ENCODE results near the gene SAMD14.

Gene SAMD14

DNA sequence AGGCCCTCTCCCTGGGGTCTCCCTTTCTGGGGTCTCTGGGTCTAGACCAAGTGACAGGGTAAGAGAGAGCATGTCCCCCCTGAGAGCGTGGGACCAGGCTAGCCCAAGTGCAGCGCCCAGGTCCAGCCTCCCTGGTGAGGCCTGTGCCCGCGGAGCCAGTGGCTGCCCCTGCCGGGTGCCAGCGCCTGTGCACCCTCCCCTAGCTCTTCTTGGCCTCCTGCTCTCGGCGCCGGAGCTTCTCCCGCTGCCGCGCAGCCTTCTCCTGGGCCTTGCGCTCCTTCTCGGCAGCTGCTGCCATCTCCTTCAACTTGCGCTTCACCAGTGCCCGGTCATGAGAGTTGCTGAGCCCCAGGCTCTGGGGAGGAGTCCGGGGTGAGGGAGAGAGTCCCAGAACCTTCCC is 17.3 kb downstream of the SAMD14 start:
- TF ChIP-seq, protein P1, sequence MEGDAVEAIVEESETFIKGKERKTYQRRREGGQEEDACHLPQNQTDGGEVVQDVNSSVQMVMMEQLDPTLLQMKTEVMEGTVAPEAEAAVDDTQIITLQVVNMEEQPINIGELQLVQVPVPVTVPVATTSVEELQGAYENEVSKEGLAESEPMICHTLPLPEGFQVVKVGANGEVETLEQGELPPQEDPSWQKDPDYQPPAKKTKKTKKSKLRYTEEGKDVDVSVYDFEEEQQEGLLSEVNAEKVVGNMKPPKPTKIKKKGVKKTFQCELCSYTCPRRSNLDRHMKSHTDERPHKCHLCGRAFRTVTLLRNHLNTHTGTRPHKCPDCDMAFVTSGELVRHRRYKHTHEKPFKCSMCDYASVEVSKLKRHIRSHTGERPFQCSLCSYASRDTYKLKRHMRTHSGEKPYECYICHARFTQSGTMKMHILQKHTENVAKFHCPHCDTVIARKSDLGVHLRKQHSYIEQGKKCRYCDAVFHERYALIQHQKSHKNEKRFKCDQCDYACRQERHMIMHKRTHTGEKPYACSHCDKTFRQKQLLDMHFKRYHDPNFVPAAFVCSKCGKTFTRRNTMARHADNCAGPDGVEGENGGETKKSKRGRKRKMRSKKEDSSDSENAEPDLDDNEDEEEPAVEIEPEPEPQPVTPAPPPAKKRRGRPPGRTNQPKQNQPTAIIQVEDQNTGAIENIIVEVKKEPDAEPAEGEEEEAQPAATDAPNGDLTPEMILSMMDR (IDR thresholded peaks at IDR 0.05), result no peak
- TF ChIP-seq ZFX (IDR thresholded peaks at IDR 0.05; ENCODE audit: borderline replicate concordance), result no peak
- H3K27ac ChIP-seq, result no peak overlapping the region

DNA sequence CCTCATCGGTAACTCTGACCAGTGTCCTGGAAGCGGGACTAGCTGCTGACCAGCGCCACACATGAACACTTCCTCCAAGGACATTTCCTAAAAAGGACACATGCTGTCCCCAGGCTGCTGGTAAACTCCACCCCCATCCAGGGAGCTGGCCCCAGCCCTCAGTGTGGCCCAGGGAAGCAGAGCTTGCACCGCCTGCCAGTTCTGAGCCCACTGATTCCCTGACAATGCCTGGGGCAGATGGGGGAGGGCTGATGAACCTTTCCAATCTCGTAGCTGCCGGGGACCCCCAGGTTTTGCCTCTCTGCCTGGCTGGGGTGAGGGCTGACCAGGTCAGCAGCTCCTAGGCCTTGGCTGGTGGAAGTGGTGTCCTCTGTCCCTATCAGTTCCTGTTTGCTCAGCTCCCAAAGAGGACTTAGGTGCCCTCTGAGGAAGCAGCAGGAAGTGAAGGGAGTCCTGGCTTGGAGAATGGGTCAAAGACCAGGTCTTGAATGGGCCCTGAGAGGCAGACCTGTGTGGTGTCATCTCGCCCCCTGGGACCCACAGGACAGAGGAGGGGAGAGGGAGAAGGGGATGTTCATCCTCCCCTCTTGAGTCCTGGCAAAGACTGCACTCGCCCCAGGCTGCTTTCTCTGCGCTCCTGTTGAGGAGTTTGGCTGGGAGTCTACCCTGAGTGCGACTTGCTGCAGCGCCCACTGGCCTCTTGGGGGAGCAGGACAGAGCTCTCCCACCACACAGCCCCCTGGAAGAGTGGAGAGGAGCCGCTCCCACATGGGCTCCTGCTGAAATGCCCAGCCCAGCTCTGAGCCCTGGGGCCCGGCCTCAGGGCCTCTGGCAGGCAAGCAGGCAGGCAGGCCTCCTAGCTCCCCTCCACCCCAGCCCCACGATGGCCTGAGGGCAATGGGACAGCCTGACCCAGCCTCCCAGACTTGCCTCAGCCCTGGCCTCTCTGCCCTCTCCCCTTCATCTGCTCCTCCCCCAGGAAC is 18.0 kb downstream of the SAMD14 start:
- peak overlapping the region; percentile 47 for H3K27ac ChIP-seq
- TF ChIP-seq ZFX (IDR thresholded peaks at IDR 0.05; ENCODE audit: borderline replicate concordance), result no peak
- TF ChIP-seq, protein P1 (IDR thresholded peaks at IDR 0.05), result no peak

DNA sequence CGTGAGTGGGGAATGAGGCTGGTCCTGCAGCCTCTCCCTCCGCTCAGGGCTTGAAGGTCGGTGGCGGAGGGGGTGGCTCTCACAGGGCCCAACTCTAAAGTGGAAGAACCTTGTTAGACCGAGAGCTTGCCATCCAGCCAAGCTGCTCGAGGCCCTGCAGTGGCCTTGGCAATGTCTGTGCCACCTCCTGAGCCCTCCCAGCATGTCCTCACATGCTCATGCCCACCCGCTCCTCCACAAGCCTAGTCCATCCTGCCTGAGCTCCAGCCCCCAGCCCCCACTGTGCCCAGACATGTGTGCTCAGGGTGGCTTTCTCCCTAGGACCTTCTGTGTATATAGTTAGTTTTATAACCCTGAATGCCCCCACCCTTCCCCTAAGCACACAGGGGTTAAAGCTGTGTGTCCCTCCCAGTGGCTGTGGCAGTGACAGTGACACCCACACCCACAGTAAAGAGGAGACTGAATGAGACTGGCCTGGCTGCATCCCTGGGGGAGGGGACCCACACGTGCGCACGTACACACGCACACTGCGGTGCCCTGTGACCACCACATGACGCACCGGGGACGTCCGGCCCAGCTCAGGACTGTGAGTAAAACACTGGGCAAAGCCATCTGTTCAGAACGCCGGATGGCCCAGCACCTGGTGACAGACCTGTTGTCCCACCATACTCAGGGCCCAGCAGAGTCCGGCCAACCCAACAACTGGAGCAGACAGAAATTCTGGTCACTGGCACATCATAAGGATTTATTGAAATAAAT is 19.2 kb downstream of the SAMD14 start:
- peak overlapping the region; percentile 47 for H3K27ac ChIP-seq
- no peak for TF ChIP-seq ZFX (IDR thresholded peaks at IDR 0.05; ENCODE audit: borderline replicate concordance)
- TF ChIP-seq, protein P1 (IDR thresholded peaks at IDR 0.05), result no peak

DNA sequence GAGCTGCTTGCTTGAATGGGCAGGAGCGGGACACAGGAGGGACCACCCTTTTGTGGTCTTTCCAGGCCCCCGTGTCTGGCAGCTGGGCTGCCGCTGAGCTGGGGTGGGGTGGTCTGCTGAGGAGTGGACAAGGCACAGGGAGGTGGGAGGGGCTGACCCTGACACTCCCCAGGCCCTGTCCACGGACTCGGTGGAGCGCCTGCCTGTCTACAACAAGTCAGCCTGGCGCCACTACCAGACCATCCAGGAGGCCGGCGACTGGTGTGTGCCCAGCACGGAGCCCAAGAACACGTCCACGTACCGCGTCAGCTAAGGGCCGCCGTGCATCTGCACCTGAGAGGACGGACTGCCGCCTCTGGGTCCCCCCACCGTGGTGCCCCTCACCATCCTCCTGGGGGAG is 20.2 kb downstream of the SAMD14 start:
- H3K27ac ChIP-seq, result no peak overlapping the region
- TF ChIP-seq, protein P1 (IDR thresholded peaks at IDR 0.05), result no peak
- TF ChIP-seq ZFX (IDR thresholded peaks at IDR 0.05; ENCODE audit: borderline replicate concordance), result no peak

DNA sequence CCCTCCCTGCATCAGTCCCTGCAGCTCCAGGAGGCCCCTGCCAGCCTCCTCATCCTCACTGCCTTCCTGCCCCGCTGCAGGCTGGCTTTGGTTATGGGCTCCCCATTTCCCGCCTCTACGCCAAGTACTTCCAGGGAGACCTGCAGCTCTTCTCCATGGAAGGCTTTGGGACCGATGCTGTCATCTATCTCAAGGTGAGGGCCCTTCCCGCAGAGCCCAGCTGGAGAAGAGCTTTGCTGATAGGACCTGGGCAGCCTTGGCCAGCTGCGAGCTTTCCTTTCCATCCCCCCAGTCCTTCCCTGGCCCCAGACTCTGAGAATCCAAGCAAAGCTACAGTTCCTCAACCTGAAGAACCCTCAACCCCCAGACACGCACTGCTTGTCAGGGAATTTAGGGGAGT is 20.8 kb downstream of the SAMD14 start:
- no peak overlapping the region for H3K27ac ChIP-seq
- TF ChIP-seq ZFX (IDR thresholded peaks at IDR 0.05; ENCODE audit: borderline replicate concordance), result no peak
- TF ChIP-seq, protein P1 (IDR thresholded peaks at IDR 0.05), result no peak

DNA sequence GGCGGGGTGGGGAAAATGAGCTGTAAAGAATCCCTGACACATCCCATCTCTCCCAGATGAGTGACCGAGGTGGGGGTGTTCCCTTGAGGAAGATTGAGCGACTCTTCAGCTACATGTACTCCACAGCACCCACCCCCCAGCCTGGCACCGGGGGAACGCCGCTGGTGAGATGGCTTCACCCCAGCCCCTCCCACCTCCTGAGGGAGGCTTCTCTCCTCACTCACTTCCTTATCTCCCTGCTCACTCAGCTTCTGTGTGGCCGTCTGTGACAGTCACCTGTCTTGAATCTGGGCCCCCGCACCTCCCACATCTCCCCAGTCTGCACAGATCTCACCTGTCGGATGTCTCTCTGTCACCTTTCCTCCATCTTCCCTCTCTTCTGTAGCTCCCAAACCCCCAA is 21.4 kb downstream of the SAMD14 start:
- TF ChIP-seq ZFX (IDR thresholded peaks at IDR 0.05; ENCODE audit: borderline replicate concordance), result no peak
- TF ChIP-seq, protein P1 (IDR thresholded peaks at IDR 0.05), result no peak
- H3K27ac ChIP-seq, result no peak overlapping the region

Data from 22Rv1 (cell line).